SK-N-SH treated with all-trans-retinoic acid at 6 μM for 48 hours (cell line): ENCODE measurements around the gene B3GALNT2.

ENCODE experiments used
- ARNTL ChIP-seq: fragments of 450-650 bp; formaldehyde crosslinking; IDR thresholded peaks from 2 replicates; pipeline ENCODE4 v1.5.0; 2020; ENCODE audit warnings: low read depth, mild to moderate bottlenecking, moderate library complexity, borderline replicate concordance
- GLIS3 ChIP-seq: fragments of 250-450 bp; sonication (Bioruptor Pico); IDR thresholded peaks from 2 replicates; pipeline ENCODE4 v1.5.0; 2020; ENCODE audit warnings: mild to moderate bottlenecking, moderate library complexity
- ZNF8 ChIP-seq: fragments of 450-650 bp; formaldehyde crosslinking; IDR thresholded peaks from 2 replicates; pipeline ENCODE4 v1.5.0; 2020; ENCODE audit warnings: mild to moderate bottlenecking, moderate library complexity
- TF ChIP-seq, protein P1 (sequence below): fragments of 250-450 bp; sonication (Bioruptor Pico); IDR thresholded peaks from 2 replicates; pipeline ENCODE4 v1.5.1; 2021; ENCODE audit warnings: mild to moderate bottlenecking, moderate library complexity

DNA sequence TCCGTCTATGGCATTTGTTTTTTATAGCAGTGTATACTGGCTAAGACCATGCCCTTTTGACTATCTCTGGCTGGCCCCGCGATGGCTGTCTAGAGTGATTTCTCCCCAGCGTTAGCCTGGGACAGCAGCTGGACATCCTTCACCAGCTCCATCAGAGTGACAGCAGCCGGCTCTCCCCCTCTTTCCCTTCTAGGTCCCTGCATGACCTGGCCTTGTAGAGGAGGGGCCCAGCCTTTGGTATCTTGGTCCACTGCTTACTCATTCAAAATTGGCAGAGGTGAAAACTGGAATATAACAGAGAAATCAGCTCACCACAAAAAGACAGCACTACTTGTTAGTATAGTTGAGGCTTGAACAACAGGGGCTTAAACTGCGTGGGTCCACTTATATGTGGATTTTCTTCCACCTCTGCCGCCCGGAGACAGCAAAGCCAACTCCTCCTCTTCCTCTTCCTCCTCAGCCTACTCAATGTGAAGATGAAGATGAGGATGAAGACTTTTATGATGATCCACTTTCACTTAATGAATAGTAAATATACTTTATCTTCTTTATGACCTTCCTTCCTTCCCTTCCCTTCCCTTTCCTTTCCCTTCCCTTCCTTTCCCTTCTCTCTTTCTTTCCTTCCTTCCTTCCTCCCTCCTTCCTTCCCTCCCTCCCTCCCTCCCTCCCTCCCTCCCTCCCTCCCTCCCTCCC, 29.4 kb upstream of the B3GALNT2 start:
- TF ChIP-seq GLIS3: no peak
- TF ChIP-seq ARNTL (CRISPR knock-in tag): no peak
- TF ChIP-seq, protein P1, sequence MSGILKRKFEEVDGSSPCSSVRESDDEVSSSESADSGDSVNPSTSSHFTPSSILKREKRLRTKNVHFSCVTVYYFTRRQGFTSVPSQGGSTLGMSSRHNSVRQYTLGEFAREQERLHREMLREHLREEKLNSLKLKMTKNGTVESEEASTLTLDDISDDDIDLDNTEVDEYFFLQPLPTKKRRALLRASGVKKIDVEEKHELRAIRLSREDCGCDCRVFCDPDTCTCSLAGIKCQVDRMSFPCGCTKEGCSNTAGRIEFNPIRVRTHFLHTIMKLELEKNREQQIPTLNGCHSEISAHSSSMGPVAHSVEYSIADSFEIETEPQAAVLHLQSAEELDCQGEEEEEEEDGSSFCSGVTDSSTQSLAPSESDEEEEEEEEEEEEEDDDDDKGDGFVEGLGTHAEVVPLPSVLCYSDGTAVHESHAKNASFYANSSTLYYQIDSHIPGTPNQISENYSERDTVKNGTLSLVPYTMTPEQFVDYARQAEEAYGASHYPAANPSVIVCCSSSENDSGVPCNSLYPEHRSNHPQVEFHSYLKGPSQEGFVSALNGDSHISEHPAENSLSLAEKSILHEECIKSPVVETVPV (CRISPR knock-in tag): no peak
- TF ChIP-seq ZNF8 (CRISPR knock-in tag): no peak
